HepG2 (cell line): ENCODE measurements around the gene BOLL. TPM values are rescaled to one million over a fixed set of nuclear protein-coding genes. Genes with fewer than 3 reads are reported as not detected.

Experiments used
- AHR ChIP-seq: IDR thresholded peaks from 2 replicates; pipeline ENCODE4 v1.6.1; 2018; ENCODE audit warnings: missing genetic modification reagents, missing compliant biosample characterization
- ATF7 ChIP-seq, 2 experiments: fragments of 450-650 bp in 1 of 2; sonication (generic) in 1 of 2; formaldehyde crosslinking in 1 of 2; IDR thresholded peaks; 2 replicates each; pipeline versions ENCODE4 v1.4.0 to v1.6.1; 2016 to 2020; ENCODE audit warnings: antibody characterized with exemption in 1 of 2, mild to moderate bottlenecking in 1 of 2, missing genetic modification reagents in 1 of 2
- CREB1 ChIP-seq, 2 experiments: fragments of 450-650 bp in 1 of 2; IDR thresholded peaks; 2 replicates each; pipeline ENCODE4 v1.6.1; 2016 to 2017; ENCODE audit warnings: control low read depth in 1 of 2, mild to moderate bottlenecking in 1 of 2, missing compliant biosample characterization in 1 of 2, missing genetic modification characterization in 1 of 2
- ISL2 ChIP-seq: sonication (generic); formaldehyde crosslinking; IDR thresholded peaks from 2 replicates; pipeline ENCODE4 v1.5.0; 2020; ENCODE audit warnings: missing genetic modification reagents
- KDM6A ChIP-seq: IDR thresholded peaks from 2 replicates; pipeline ENCODE4 v1.6.1; 2016; ENCODE audit warnings: low read depth
- KLF16 ChIP-seq, 2 experiments: sonication (generic) in 1 of 2; formaldehyde crosslinking in 1 of 2; IDR thresholded peaks; 2 replicates each; pipeline versions ENCODE4 v1.6.1 to v1.8.0; 2016 to 2023; ENCODE audit warnings: missing genetic modification reagents in 2 of 2, missing compliant biosample characterization in 1 of 2
- NFATC3 ChIP-seq: sonication (generic); formaldehyde crosslinking; IDR thresholded peaks from 2 replicates; pipeline ENCODE4 v1.5.1; 2020; ENCODE audit warnings: mild to moderate bottlenecking, missing genetic modification reagents
- RBFOX2 ChIP-seq: fragments of 200-400 bp; formaldehyde crosslinking; IDR thresholded peaks from 2 replicates; pipeline ENCODE4 v1.6.1; 2017; ENCODE audit warnings: low read depth, mild to moderate bottlenecking, low read length
- SATB2 ChIP-seq: sonication (generic); formaldehyde crosslinking; IDR thresholded peaks from 2 replicates; pipeline ENCODE4 v1.5.0; 2020; ENCODE audit warnings: missing genetic modification reagents
- SRSF9 ChIP-seq: fragments of 200-400 bp; formaldehyde crosslinking; IDR thresholded peaks from 2 replicates; pipeline ENCODE4 v1.6.1; 2018; ENCODE audit warnings: borderline replicate concordance, mild to moderate bottlenecking, low read depth, low read length; ENCODE audit not compliant: insufficient read depth, poor library complexity, severe bottlenecking
- XBP1 ChIP-seq: sonication (generic); formaldehyde crosslinking; IDR thresholded peaks from 2 replicates; pipeline ENCODE4 v1.5.0; 2020; ENCODE audit warnings: missing genetic modification reagents
- polyA plus RNA-seq, 8 experiments: library from polyadenylated mRNA; depleted of rRNA in 3 of 8; stranded (reverse) in 7 of 8; unstranded in 1 of 8; fragments of >200 nt; fragmentation: Illumina TruSeq in 4 of 8; extraction: Trizol in 4 of 8; gene quantifications; 2 replicates each; pipeline versions ENCODE4 v1.2.1 to v1.2.3, GENCODE V29; 2011 to 2016; ENCODE audit warnings: low read depth in 4 of 8, missing spikeins in 1 of 8, mixed read lengths in 1 of 8; ENCODE audit not compliant: insufficient read depth in 1 of 8
- total RNA-seq, 5 experiments: library from RNA; depleted of rRNA; stranded (reverse); fragments of >200 nt; fragmentation: Illumina TruSeq; extraction: Trizol; gene quantifications; 2 replicates each; pipeline ENCODE4 v1.2.3, GENCODE V29; 2016; ENCODE audit warnings: low read depth in 1 of 5
- TF ChIP-seq, protein P1 (sequence below): sonication (generic); formaldehyde crosslinking; IDR thresholded peaks from 2 replicates; pipeline ENCODE4 v1.4.0; 2020; ENCODE audit warnings: mild to moderate bottlenecking, missing genetic modification reagents, borderline replicate concordance
- TF ChIP-seq, protein P2 (sequence below): sonication (generic); formaldehyde crosslinking; IDR thresholded peaks from 2 replicates; pipeline ENCODE4 v1.4.0; 2020; ENCODE audit warnings: mild to moderate bottlenecking, missing genetic modification reagents, borderline replicate concordance
- TF ChIP-seq, protein P3 (sequence below): sonication (generic); formaldehyde crosslinking; IDR thresholded peaks from 2 replicates; pipeline ENCODE4 v1.4.0; 2020; ENCODE audit warnings: missing genetic modification reagents, low read depth, mild to moderate bottlenecking, borderline replicate concordance
- TF ChIP-seq, protein P4 (sequence below): sonication (generic); formaldehyde crosslinking; IDR thresholded peaks from 2 replicates; pipeline ENCODE4 v1.4.0; 2020; ENCODE audit warnings: mild to moderate bottlenecking, missing genetic modification reagents
- TF ChIP-seq, protein P5 (sequence below): sonication (generic); formaldehyde crosslinking; IDR thresholded peaks from 2 replicates; pipeline ENCODE4 v1.4.0; 2020; ENCODE audit warnings: missing genetic modification reagents, borderline replicate concordance

Gene BOLL
- total and polyA plus RNA-seq, 2 of the 13 experiments (the other 11 are each of a cell fraction or from before 2014, with no cell fraction given): not detected

DNA sequence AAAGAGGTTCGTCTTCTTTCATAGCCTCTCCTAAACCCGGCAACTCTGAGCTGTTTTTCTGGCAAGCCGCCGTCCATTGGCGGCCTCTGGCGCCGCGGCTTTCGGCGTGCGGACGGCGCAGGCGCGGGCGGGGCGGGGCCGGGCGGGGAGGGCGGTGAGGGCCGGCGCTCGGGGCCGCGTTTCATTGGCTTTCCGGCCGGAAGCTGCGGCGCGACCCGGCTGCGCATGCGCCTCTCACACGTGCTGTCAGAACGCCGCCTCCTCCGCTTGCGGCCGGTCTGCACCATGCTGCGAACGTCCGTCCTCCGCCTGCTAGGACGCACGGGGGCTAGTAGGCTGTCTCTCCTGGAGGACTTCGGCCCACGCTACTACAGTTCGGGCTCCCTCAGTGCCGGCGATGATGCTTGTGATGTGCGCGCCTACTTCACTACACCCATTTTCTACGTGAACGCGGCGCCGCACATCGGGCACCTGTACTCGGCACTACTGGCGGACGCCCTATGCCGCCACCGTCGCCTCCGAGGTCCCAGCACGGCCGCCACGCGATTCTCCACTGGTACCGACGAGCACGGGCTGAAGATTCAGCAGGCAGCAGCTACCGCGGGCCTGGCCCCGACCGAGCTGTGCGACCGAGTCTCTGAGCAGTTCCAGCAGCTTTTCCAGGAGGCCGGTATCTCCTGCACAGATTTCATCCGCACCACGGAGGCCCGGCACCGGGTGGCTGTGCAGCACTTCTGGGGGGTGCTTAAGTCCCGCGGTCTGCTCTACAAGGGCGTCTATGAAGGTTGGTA is 79.8 kb downstream of the BOLL start, which contains the start of gene MARS2 (continued):
- TF ChIP-seq, protein P1, sequence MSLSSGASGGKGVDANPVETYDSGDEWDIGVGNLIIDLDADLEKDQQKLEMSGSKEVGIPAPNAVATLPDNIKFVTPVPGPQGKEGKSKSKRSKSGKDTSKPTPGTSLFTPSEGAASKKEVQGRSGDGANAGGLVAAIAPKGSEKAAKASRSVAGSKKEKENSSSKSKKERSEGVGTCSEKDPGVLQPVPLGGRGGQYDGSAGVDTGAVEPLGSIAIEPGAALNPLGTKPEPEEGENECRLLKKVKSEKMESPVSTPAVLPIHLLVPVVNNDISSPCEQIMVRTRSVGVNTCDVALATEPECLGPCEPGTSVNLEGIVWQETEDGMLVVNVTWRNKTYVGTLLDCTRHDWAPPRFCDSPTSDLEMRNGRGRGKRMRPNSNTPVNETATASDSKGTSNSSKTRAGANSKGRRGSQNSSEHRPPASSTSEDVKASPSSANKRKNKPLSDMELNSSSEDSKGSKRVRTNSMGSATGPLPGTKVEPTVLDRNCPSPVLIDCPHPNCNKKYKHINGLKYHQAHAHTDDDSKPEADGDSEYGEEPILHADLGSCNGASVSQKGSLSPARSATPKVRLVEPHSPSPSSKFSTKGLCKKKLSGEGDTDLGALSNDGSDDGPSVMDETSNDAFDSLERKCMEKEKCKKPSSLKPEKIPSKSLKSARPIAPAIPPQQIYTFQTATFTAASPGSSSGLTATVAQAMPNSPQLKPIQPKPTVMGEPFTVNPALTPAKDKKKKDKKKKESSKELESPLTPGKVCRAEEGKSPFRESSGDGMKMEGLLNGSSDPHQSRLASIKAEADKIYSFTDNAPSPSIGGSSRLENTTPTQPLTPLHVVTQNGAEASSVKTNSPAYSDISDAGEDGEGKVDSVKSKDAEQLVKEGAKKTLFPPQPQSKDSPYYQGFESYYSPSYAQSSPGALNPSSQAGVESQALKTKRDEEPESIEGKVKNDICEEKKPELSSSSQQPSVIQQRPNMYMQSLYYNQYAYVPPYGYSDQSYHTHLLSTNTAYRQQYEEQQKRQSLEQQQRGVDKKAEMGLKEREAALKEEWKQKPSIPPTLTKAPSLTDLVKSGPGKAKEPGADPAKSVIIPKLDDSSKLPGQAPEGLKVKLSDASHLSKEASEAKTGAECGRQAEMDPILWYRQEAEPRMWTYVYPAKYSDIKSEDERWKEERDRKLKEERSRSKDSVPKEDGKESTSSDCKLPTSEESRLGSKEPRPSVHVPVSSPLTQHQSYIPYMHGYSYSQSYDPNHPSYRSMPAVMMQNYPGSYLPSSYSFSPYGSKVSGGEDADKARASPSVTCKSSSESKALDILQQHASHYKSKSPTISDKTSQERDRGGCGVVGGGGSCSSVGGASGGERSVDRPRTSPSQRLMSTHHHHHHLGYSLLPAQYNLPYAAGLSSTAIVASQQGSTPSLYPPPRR (CRISPR knock-in tag): 0 out of 2 replicates have a peak, but pooled peaks have one; percentile 14
- TF ChIP-seq, protein P2, sequence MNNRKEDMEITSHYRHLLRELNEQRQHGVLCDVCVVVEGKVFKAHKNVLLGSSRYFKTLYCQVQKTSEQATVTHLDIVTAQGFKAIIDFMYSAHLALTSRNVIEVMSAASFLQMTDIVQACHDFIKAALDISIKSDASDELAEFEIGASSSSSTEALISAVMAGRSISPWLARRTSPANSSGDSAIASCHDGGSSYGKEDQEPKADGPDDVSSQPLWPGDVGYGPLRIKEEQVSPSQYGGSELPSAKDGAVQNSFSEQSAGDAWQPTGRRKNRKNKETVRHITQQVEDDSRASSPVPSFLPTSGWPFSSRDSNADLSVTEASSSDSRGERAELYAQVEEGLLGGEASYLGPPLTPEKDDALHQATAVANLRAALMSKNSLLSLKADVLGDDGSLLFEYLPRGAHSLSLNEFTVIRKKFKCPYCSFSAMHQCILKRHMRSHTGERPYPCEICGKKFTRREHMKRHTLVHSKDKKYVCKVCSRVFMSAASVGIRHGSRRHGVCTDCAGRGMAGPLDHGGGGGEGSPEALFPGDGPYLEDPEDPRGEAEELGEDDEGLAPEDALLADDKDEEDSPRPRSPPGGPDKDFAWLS (CRISPR knock-in tag): no peak
- TF ChIP-seq NFATC3 (no peak), RBFOX2 (peak; percentile 88), ISL2 (CRISPR knock-in tag) (no peak; the same call in 1 of the 2 replicates), AHR (CRISPR knock-in tag) (0 out of 2 replicates have a peak, but pooled peaks have one; percentile 52), KDM6A (CRISPR knock-in tag) (no peak), SRSF9 (no peak), CREB1 (IDR thresholded peaks at IDR 0.05) (peak; percentile 62), CREB1 (CRISPR knock-in tag; IDR thresholded peaks at IDR 0.05) (no peak), XBP1 (CRISPR knock-in tag) (no peak), KLF16 (CRISPR knock-in tag; IDR thresholded peaks at IDR 0.05) (peak in 1 of 2 experiments; percentile 91; a peak in 2 of 4 replicates), SATB2 (CRISPR knock-in tag) (no peak), ATF7 (IDR thresholded peaks at IDR 0.05) (no peak), ATF7 (CRISPR knock-in tag; IDR thresholded peaks at IDR 0.05) (no peak)
- TF ChIP-seq, protein P3, sequence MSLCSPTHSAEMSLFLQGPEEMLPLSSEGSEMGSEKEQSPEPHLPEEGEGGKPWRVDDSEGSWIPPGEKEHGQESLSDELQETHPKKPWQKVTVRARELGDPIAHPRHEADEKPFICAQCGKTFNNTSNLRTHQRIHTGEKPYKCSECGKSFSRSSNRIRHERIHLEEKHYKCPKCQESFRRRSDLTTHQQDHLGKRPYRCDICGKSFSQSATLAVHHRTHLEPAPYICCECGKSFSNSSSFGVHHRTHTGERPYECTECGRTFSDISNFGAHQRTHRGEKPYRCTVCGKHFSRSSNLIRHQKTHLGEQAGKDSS (CRISPR knock-in tag): peak; percentile 59; the same call in 1 of the 2 replicates
- TF ChIP-seq, protein P4, sequence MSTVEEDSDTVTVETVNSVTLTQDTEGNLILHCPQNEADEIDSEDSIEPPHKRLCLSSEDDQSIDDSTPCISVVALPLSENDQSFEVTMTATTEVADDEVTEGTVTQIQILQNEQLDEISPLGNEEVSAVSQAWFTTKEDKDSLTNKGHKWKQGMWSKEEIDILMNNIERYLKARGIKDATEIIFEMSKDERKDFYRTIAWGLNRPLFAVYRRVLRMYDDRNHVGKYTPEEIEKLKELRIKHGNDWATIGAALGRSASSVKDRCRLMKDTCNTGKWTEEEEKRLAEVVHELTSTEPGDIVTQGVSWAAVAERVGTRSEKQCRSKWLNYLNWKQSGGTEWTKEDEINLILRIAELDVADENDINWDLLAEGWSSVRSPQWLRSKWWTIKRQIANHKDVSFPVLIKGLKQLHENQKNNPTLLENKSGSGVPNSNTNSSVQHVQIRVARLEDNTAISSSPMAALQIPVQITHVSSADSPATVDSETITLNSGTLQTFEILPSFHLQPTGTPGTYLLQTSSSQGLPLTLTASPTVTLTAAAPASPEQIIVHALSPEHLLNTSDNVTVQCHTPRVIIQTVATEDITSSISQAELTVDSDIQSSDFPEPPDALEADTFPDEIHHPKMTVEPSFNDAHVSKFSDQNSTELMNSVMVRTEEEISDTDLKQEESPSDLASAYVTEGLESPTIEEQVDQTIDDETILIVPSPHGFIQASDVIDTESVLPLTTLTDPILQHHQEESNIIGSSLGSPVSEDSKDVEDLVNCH (CRISPR knock-in tag): no peak; the same call in 1 of the 2 replicates
- TF ChIP-seq, protein P5, sequence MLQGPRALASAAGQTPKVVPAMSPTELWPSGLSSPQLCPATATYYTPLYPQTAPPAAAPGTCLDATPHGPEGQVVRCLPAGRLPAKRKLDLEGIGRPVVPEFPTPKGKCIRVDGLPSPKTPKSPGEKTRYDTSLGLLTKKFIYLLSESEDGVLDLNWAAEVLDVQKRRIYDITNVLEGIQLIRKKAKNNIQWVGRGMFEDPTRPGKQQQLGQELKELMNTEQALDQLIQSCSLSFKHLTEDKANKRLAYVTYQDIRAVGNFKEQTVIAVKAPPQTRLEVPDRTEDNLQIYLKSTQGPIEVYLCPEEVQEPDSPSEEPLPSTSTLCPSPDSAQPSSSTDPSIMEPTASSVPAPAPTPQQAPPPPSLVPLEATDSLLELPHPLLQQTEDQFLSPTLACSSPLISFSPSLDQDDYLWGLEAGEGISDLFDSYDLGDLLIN (CRISPR knock-in tag): peak; percentile 33; the same call in 1 of the 2 replicates
